CD8-positive, alpha-beta memory T cell (primary cell): ENCODE data around the gene SFT2D3. TPM values are rescaled to one million over a fixed set of nuclear protein-coding genes. Genes with fewer than 3 reads are reported as not detected.

ENCODE experiments used
- CTCF ChIA-PET: fragments of 350-600 bp; sonication (Branson Sonifier 250); formaldehyde crosslinking; loops from one replicate; lab custom pipeline; 2021; ENCODE audit warnings: antibody characterized with exemption; lab: Charles Lee
- POLR2A ChIA-PET: fragments of 350-600 bp; sonication (Branson Sonifier 250); formaldehyde crosslinking; loops from one replicate; lab custom pipeline; 2021; ENCODE audit warnings: antibody characterized with exemption; lab: Charles Lee
- DNase-seq, 5 donors: peaks; one replicate each; pipeline versions ENCODE4 v3.0.0 to v3.0.0-alpha.2; 2020 to 2022; ENCODE audit warnings: mixed read lengths in 1 of 5
- H3K27ac ChIP-seq: one replicate; pipeline ENCODE4 v1.7.0; 2013; ENCODE audit warnings: low read depth, mild to moderate bottlenecking, low read length, moderate library complexity
- H3K27me3 ChIP-seq: 2 replicates; pipeline ENCODE4 v1.7.0; 2013; ENCODE audit warnings: low read length, mild to moderate bottlenecking; ENCODE audit not compliant: insufficient read depth, poor library complexity, severe bottlenecking
- H3K36me3 ChIP-seq: 2 replicates; pipeline ENCODE4 v1.7.0; 2013; ENCODE audit warnings: mild to moderate bottlenecking, low read length, moderate library complexity; ENCODE audit not compliant: insufficient read depth
- H3K4me1 ChIP-seq: 2 replicates; pipeline ENCODE4 v1.7.0; 2013; ENCODE audit warnings: mild to moderate bottlenecking, low read length, moderate library complexity; ENCODE audit not compliant: insufficient read depth
- H3K4me3 ChIP-seq: 2 replicates; pipeline ENCODE4 v1.7.0; 2013; ENCODE audit warnings: mild to moderate bottlenecking, low read length
- H3K9me3 ChIP-seq: 2 replicates; pipeline ENCODE4 v1.7.0; 2013; ENCODE audit warnings: mild to moderate bottlenecking, low read length
- H3K27ac Mint-ChIP-seq, 8 donors: one replicate each; pipeline ENCODE4 v1.8.0; 2020 to 2021; ENCODE audit warnings: mixed read lengths in 8 of 8, mild to moderate bottlenecking in 6 of 8, inconsistent platforms in 3 of 8, moderate library complexity in 3 of 8
- H3K27me3 Mint-ChIP-seq, 2 donors: one replicate each; pipeline ENCODE4 v1.8.0; 2020 to 2021; ENCODE audit warnings: mixed read lengths in 2 of 2, mild to moderate bottlenecking in 1 of 2, moderate library complexity in 1 of 2
- H3K36me3 Mint-ChIP-seq, 3 donors: one replicate each; pipeline ENCODE4 v1.8.0; 2020 to 2021; ENCODE audit warnings: mixed read lengths in 3 of 3, inconsistent platforms in 1 of 3, mild to moderate bottlenecking in 1 of 3
- H3K4me1 Mint-ChIP-seq, 3 donors: one replicate each; pipeline ENCODE4 v1.8.0; 2020 to 2021; ENCODE audit warnings: mixed read lengths in 3 of 3, inconsistent platforms in 1 of 3, mild to moderate bottlenecking in 1 of 3
- H3K4me3 Mint-ChIP-seq, 7 donors: one replicate each; pipeline ENCODE4 v1.8.0; 2020 to 2021; ENCODE audit warnings: mixed read lengths in 7 of 7, mild to moderate bottlenecking in 6 of 7, moderate library complexity in 4 of 7, inconsistent platforms in 2 of 7
- H3K9me3 Mint-ChIP-seq, 5 donors: one replicate each; pipeline ENCODE4 v1.8.0; 2020 to 2022; ENCODE audit warnings: mixed read lengths in 5 of 5, mild to moderate bottlenecking in 3 of 5, moderate library complexity in 2 of 5, inconsistent platforms in 1 of 5
- polyA plus RNA-seq: library from polyadenylated mRNA; unstranded; fragments of 300-500 nt; fragmentation: Illumina TruSeq; gene quantifications from one replicate; pipeline ENCODE4 v1.2.3, GENCODE V29; 2021
- total RNA-seq, 2 experiments: library from RNA; stranded (reverse); gene quantifications; one replicate each; pipeline ENCODE4 v1.2.3, GENCODE V29; 2021

SFT2D3 gene
- total and polyA plus RNA-seq, 3 experiments from 2014 or later: 0.31 to 5.5 (median 4.6) TPM

DNA sequence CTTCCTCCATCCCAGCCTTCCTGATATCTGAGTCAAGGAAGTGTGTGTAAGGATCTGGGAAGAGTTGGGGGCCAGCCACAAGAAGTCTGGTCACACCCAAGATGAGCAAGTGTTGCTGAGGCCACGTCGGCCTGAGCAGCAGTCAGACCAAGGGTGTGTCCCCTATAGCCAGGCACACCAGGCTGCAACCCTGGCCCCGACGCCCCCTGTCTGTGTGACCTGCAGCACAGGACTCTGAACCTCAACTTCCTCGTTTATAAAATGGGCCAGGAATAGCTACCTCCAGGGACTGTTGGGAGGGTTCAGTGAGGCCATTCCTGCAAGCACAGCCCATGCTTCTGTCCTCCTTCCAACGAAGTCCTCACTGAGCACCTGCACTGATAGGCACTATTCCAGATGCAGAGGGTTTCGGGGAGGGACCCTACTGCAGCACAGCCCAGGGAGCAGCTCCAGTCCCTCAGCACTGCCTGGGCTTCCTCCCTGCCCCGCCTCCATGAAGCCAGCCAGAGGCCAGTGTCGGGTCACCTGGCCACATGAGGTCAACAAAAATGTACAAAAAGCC lies 39.3 kb upstream of the SFT2D3 start:
- POLR2A ChIA-PET: no interaction called here
- Histone ChIP-seq H3K9me3 (no peaks in the 10 kb centered on the region), H3K4me3 (no peak overlapping the region), H3K27ac (no peak overlapping the region), H3K4me1 (no peaks in the 10 kb centered on the region), H3K36me3 (no peaks in the 10 kb centered on the region), H3K27me3 (peaks cover 17% of the 10 kb centered on the region)
- Mint-ChIP-seq H3K27me3 (peaks cover 20 to 61% of the 10 kb centered on the region in 2 donors), H3K27ac (no peak overlapping the region), H3K4me1 (no peaks in the 10 kb centered on the region), H3K36me3 (peaks cover 0 to 1% (median 0%) of the 10 kb centered on the region in 3 donors), H3K9me3 (no peaks in the 10 kb centered on the region), H3K4me3 (no peak overlapping the region)
- CTCF ChIA-PET: no interaction called here
- no peak for DNase-seq

DNA sequence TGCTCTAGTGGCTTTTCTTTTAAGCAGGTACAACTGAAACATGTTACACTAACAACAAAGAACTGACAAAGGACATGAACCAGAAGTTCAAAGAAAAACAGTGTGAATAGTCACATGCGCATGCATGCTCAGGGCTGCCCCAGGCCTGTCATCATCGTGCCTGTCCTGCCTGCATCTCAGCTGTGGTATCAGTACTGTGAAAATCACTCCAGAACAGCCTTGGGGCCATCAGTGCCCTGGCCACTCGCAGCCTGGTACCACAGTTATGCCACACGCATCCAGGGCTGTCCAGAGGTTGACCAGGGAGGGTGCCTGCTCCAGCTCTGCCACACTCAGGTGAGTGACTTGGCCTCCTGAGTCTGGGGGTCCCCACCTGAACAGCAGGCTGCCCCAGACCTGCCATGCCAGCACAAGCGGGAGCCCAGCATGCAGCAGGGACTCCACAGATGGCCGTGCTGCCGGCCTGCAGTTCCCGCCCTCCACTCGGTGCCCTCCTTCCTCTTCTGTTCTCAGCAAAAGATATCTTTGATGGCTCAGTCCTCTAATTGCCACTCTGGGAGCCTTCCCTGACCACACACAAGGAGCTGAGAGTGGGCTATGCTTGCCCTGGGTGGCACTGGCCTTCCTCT lies 38.2 kb upstream of the SFT2D3 start:
- ChIA-PET POLR2A (no interaction called here), CTCF (no interaction called here)
- no peaks in the 10 kb centered on the region for H3K9me3 Mint-ChIP-seq
- no peak overlapping the region for H3K27ac Mint-ChIP-seq
- H3K4me3 Mint-ChIP-seq: no peak overlapping the region
- H3K27me3 Mint-ChIP-seq: peaks cover 24 to 68% of the 10 kb centered on the region in 2 donors
- H3K4me3 ChIP-seq: no peak overlapping the region
- no peak for DNase-seq
- no peaks in the 10 kb centered on the region for H3K4me1 Mint-ChIP-seq
- no peaks in the 10 kb centered on the region for H3K36me3 ChIP-seq
- no peaks in the 10 kb centered on the region for H3K4me1 ChIP-seq
- no peaks in the 10 kb centered on the region for H3K9me3 ChIP-seq
- H3K27ac ChIP-seq: no peak overlapping the region
- peaks cover 0 to 1% (median 0%) of the 10 kb centered on the region in 3 donors for H3K36me3 Mint-ChIP-seq
- H3K27me3 ChIP-seq: peaks cover 17% of the 10 kb centered on the region

DNA sequence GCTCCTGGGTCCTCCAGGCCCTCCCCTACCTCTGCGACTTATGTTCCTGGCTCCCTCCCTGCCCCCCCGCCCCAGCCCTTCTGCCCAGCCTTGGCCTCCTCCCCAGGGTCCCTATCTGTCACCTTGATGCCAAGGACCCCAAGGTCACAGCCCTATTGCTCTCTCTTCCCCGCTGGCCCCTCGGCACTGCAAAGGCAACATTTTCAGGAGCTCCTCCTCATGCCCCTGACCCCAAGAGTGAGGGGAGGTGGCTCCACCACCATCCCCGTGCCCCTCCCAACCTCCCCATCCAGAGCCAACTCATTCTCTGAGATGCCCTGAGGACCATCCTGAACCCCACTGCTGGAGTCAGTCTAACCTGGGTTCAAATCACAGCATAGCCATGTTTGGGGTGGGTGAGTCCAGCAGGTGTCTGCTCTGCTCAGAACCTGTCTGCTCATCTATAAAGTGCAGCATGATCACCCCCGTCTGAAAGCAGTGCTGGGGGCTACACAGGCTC lies 37.7 kb upstream of the SFT2D3 start:
- DNase-seq: no peak
- H3K36me3 ChIP-seq: no peaks in the 10 kb centered on the region
- ChIA-PET CTCF (no interaction called here), POLR2A (no interaction called here)
- no peaks in the 10 kb centered on the region for H3K4me1 ChIP-seq
- Mint-ChIP-seq H3K4me3 (no peak overlapping the region), H3K9me3 (no peaks in the 10 kb centered on the region), H3K4me1 (no peaks in the 10 kb centered on the region), H3K36me3 (peaks cover 0 to 1% (median 0%) of the 10 kb centered on the region in 3 donors), H3K27ac (no peak overlapping the region), H3K27me3 (peaks cover 23 to 68% of the 10 kb centered on the region in 2 donors)
- H3K27me3 ChIP-seq: peaks cover 17% of the 10 kb centered on the region
- H3K9me3 ChIP-seq: no peaks in the 10 kb centered on the region
- no peak overlapping the region for H3K27ac ChIP-seq
- no peak overlapping the region for H3K4me3 ChIP-seq

DNA sequence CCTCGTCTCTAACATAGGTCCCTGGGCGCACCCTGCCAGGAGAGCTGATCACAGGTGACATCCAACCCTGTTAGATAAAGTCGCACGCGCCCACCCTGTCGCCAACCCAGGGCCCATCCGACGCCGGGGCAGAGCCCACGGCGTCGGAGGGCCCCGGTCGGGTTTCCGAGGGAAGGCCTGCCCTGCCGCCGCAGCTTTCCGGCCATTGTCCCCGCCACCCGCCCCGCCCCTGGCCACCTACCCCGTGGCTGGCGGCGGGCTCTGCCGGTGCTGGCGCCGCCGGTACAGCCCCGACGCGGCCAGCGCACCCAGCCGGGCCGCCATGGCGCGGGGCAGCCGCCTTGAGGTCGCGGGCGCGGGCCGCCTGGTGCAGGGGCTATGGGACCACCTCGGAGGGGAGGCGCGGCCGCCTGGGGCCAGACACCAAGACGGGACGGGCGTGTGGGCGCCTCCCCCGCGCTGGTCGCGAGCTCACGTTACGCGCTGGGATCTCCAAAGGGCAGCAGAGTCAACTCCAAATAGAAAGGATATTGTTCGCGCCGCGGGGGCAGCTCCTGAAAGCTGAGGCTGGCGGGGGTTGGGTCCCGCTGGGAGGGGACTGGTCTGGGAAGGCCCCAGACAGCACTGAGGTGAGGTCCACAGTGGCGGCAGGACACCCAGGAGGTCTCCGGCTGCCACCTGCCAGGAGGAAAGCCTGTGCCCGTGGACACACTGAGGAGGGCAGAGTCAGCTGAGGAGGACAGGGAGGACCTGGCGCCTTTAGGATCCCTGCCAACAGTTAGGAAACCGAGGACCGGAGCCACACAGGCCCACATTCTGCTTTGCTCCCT lies 37.0 kb upstream of the SFT2D3 start:
- peaks cover 27 to 72% of the 10 kb centered on the region in 2 donors for H3K27me3 Mint-ChIP-seq
- no peaks in the 10 kb centered on the region for H3K4me1 Mint-ChIP-seq
- Histone ChIP-seq H3K9me3 (no peaks in the 10 kb centered on the region), H3K27ac (no peak overlapping the region), H3K4me1 (no peaks in the 10 kb centered on the region), H3K36me3 (no peaks in the 10 kb centered on the region), H3K4me3 (no peak overlapping the region), H3K27me3 (peaks cover 22% of the 10 kb centered on the region)
- no peak for DNase-seq
- H3K4me3 Mint-ChIP-seq: no peak overlapping the region
- peaks cover 0 to 1% (median 0%) of the 10 kb centered on the region in 3 donors for H3K36me3 Mint-ChIP-seq
- POLR2A ChIA-PET: no interaction called here
- CTCF ChIA-PET: no interaction called here
- H3K27ac Mint-ChIP-seq: no peak overlapping the region
- no peaks in the 10 kb centered on the region for H3K9me3 Mint-ChIP-seq

DNA sequence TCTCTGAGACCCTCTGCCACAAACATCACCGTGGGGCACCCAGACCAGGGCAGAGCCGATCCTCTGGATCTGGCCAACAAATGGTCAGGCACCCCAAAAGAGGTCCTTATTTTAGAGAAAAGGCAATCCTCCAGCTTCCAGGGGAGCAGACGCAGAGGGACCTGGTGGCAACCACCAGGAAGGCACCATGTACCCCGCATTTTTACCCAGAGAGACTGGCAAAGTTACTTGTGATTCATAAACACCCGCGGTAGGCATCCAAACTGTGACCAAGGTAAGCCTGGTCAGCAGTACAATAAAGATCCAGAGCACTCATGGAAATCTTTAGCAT lies 36.4 kb upstream of the SFT2D3 start:
- H3K9me3 ChIP-seq: no peaks in the 10 kb centered on the region
- Mint-ChIP-seq H3K36me3 (peaks cover 0 to 1% (median 0%) of the 10 kb centered on the region in 3 donors), H3K27me3 (peaks cover 29 to 75% of the 10 kb centered on the region in 2 donors), H3K4me3 (no peak overlapping the region), H3K4me1 (no peaks in the 10 kb centered on the region), H3K27ac (no peak overlapping the region), H3K9me3 (no peaks in the 10 kb centered on the region)
- peaks cover 22% of the 10 kb centered on the region for H3K27me3 ChIP-seq
- DNase-seq: no peak
- H3K36me3 ChIP-seq: no peaks in the 10 kb centered on the region
- no peak overlapping the region for H3K4me3 ChIP-seq
- H3K4me1 ChIP-seq: no peaks in the 10 kb centered on the region
- CTCF ChIA-PET: no interaction called here
- H3K27ac ChIP-seq: no peak overlapping the region
- POLR2A ChIA-PET: no interaction called here

DNA sequence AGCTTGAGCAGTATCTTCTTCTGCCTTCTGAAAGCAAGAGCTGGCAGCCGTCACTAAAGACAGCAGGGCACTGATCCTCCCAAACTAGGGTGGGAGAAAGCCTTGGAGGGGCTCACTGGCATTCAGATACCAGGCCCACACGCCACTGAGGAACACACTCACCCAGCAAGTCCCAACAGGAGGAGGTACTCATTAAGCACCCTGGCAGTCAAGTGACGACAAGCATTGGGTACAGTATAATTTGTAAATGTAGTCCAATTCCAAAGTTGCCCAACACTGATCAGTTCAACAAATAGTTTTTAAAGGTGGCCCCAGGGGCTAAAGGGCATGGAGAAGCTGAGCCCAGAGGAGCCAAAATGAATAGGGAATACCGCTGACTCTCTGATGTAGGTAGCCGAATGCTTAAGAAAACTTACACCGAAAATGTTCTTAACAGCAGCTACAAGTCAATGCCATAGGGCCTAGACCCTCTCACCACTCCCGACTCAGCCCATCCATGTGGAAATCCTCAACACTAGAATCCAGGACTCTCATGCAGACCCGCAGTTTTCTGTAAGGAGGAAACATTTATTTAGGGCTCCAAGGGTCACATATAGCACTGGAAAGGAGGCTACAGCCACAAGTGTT lies 35.9 kb upstream of the SFT2D3 start:
- POLR2A ChIA-PET: no interaction called here
- peaks cover 32 to 75% of the 10 kb centered on the region in 2 donors for H3K27me3 Mint-ChIP-seq
- H3K36me3 Mint-ChIP-seq: peaks cover 0 to 1% (median 0%) of the 10 kb centered on the region in 3 donors
- Histone ChIP-seq H3K4me1 (no peaks in the 10 kb centered on the region), H3K27ac (no peak overlapping the region), H3K27me3 (peaks cover 22% of the 10 kb centered on the region), H3K4me3 (no peak overlapping the region), H3K36me3 (no peaks in the 10 kb centered on the region), H3K9me3 (no peaks in the 10 kb centered on the region)
- no peaks in the 10 kb centered on the region for H3K9me3 Mint-ChIP-seq
- no peak overlapping the region for H3K27ac Mint-ChIP-seq
- DNase-seq: no peak
- H3K4me1 Mint-ChIP-seq: no peaks in the 10 kb centered on the region
- no peak overlapping the region for H3K4me3 Mint-ChIP-seq
- CTCF ChIA-PET: no interaction called here

DNA sequence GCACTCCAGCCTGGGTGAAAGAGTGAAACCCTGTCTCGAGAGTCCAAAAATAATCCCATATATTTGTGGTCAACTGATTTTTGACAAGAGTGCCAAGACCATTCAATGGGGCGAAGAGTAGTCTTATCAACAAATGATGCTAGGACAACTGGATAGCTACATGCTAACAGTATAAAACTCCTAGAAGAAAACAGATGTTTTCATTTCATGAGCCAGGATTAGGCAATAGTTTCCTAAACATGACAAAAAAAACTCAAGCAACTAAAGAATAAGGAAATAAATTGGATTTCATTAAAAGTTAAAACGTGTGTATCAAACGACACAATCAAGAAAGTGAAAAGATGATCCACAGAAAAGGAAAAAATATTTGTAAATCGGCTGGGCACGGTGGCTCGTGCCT lies 32.2 kb upstream of the SFT2D3 start:
- Mint-ChIP-seq H3K36me3 (peaks cover 0 to 1% (median 0%) of the 10 kb centered on the region in 3 donors), H3K4me1 (peaks cover 0 to 1% (median 0%) of the 10 kb centered on the region in 3 donors), H3K27me3 (peaks cover 60 to 76% of the 10 kb centered on the region in 2 donors), H3K9me3 (no peaks in the 10 kb centered on the region), H3K4me3 (no peak overlapping the region), H3K27ac (no peak overlapping the region)
- Histone ChIP-seq H3K9me3 (no peaks in the 10 kb centered on the region), H3K4me1 (no peaks in the 10 kb centered on the region), H3K27ac (no peak overlapping the region), H3K27me3 (peaks cover 10% of the 10 kb centered on the region), H3K4me3 (no peak overlapping the region), H3K36me3 (no peaks in the 10 kb centered on the region)
- no peak for DNase-seq
- CTCF ChIA-PET: no interaction called here
- POLR2A ChIA-PET: no interaction called here
